Activated CD4-positive, alpha-beta memory T cell treated with anti-CD3 and anti-CD28 coated beads for 36 hours (primary cell): ENCODE data around the gene GLYR1. TPM values are rescaled to one million over a fixed set of nuclear protein-coding genes. Genes with fewer than 3 reads are reported as not detected.
A peak's percentile ranks its signal among the peaks of the same experiment; 100 is the strongest.

Source experiments
- CTCF ChIA-PET: fragments of 350-600 bp; sonication (Branson Sonifier 250); formaldehyde crosslinking; loops from one replicate; lab custom pipeline; 2021; ENCODE audit warnings: antibody characterized with exemption, inconsistent platforms; lab: Charles Lee
- POLR2A ChIA-PET: fragments of 350-600 bp; sonication (Branson Sonifier 250); formaldehyde crosslinking; loops from one replicate; lab custom pipeline; 2021; ENCODE audit warnings: antibody characterized with exemption; lab: Charles Lee
- DNase-seq: peaks from one replicate; pipeline ENCODE4 v3.0.0-alpha.2; 2020
- H3K27ac Mint-ChIP-seq: one replicate; pipeline ENCODE4 v1.8.0; 2021; ENCODE audit warnings: mixed read lengths
- H3K27me3 Mint-ChIP-seq: one replicate; pipeline ENCODE4 v1.8.0; 2021; ENCODE audit warnings: mixed read lengths
- H3K36me3 Mint-ChIP-seq: one replicate; pipeline ENCODE4 v1.8.0; 2021; ENCODE audit warnings: mixed read lengths
- H3K4me1 Mint-ChIP-seq: one replicate; pipeline ENCODE4 v1.8.0; 2021; ENCODE audit warnings: low read depth, mixed read lengths
- H3K4me3 Mint-ChIP-seq: one replicate; pipeline ENCODE4 v1.8.0; 2021; ENCODE audit warnings: mild to moderate bottlenecking, mixed read lengths
- H3K9me3 Mint-ChIP-seq: one replicate; pipeline ENCODE4 v1.8.0; 2021; ENCODE audit warnings: mixed read lengths
- intact Hi-C: fragments of 100-400 bp; cut with micrococcal nuclease; formaldehyde crosslinking; loops from one replicate; pipeline ENCODE4 v1.15.1; 2023
- total RNA-seq, 2 experiments: library from RNA; stranded (reverse); gene quantifications; one replicate each; pipeline ENCODE4 v1.2.3, GENCODE V29; 2021

The GLYR1 gene
- total RNA-seq, 2 experiments from 2014 or later = 71.6 to 73.3 TPM

DNA sequence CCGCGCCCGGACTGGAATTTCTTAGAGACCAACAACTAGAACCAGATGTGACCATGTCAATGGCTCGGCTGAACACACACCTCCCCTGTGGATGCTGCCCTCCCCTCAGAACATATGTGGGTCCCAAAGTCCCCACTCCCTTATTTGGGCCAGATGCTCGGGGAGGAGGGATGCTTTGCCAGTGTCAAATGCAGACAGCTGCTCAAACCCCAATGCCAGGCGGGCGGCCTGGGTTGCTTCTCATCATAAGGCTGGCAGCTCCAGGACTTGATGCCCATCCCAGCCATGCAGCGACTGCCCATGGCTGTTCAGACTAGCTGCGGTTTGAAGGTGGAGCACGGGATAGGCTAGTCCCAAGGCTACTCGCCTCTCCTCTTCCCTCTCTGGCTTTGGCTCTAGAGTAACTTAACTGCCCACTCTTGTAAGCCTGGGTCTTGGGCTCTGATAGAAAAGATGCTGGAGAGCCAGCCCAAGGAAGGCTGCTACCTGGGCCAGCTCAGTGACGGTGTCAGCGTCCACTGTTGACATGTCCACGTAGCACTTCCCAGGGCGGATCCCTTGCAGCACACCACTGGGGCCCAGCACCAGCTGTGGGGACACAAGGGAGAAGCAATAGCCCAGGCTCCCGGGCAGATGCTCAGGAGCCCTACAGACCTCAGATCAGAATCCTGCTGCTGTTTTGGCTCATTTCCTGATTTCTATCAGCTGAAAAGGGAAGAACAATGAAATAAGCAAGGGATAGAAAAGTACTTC is 33.7 kb downstream of the GLYR1 start:
- ChIA-PET CTCF (no interaction called here), POLR2A (no interaction called here)
- intact Hi-C loops = no loop called here
- Mint-ChIP-seq H3K27me3 (no peaks in the 10 kb centered on the region), H3K4me1 (no peaks in the 10 kb centered on the region), H3K36me3 (peaks cover 47% of the 10 kb centered on the region), H3K9me3 (no peaks in the 10 kb centered on the region), H3K4me3 (no peak overlapping the region), H3K27ac (no peak overlapping the region)
- DNase-seq = no peak

GRCh38 chr16:4811773-4812172 is 35.3 kb downstream of the GLYR1 start:
- ChIA-PET CTCF (interaction anchor here (0.9 to 1.0 kb wide), 2 partner anchors 9 to 116 kb away, joined by 3 to 4 read pairs; partner anchors contain the start of gene ROGDI), POLR2A (no interaction called here)
- intact Hi-C loops = no loop called here
- Mint-ChIP-seq H3K27me3 (no peaks in the 10 kb centered on the region), H3K4me3 (no peak overlapping the region), H3K36me3 (peaks cover 46% of the 10 kb centered on the region), H3K9me3 (no peaks in the 10 kb centered on the region), H3K27ac (no peak overlapping the region), H3K4me1 (no peaks in the 10 kb centered on the region)
- no peak for DNase-seq

DNA sequence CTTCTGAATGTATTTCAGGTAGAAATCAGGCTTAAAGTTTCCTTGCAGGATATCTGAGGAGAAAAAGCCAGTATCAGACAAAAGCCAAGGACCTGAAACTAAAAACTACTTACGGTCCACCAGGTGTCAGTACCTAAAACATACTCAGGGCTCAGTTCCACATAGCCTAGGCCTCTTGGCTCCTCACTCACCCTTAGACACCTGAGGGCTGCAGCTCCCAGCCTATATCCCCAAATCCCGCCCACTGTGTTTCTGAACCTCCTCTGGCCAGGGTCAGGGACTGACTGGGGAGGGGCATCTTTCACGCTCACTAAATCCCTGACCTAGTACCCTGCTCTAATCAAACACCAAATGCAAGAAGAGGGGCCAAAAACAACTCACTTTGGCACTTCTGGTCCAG is 35.8 kb downstream of the GLYR1 start:
- no peak for DNase-seq
- Mint-ChIP-seq H3K36me3 (peaks cover 46% of the 10 kb centered on the region), H3K4me3 (no peak overlapping the region), H3K4me1 (no peaks in the 10 kb centered on the region), H3K27me3 (no peaks in the 10 kb centered on the region), H3K9me3 (no peaks in the 10 kb centered on the region), H3K27ac (no peak overlapping the region)
- intact Hi-C loops = no loop called here
- ChIA-PET POLR2A (no interaction called here), CTCF (interaction anchor here (1.0 kb wide), 1 partner anchor 8 kb away, joined by 4 read pairs; the partner anchor contains the start of gene ROGDI)

GRCh38 chr16:4806280-4806679 is 40.8 kb downstream of the GLYR1 start:
- H3K4me1 Mint-ChIP-seq = peaks cover 9% of the 10 kb centered on the region
- CTCF ChIA-PET = no interaction called here
- H3K27me3 Mint-ChIP-seq = no peaks in the 10 kb centered on the region
- intact Hi-C loops = no loop called here
- H3K27ac Mint-ChIP-seq = no peak overlapping the region
- POLR2A ChIA-PET = interaction anchor here (0.6 kb wide), 2 partner anchors 40 to 345 kb away, joined by 3 read pairs; no protein-coding TSS in a partner anchor
- H3K36me3 Mint-ChIP-seq = peaks cover 19% of the 10 kb centered on the region
- H3K9me3 Mint-ChIP-seq = no peaks in the 10 kb centered on the region
- no peak overlapping the region for H3K4me3 Mint-ChIP-seq
- DNase-seq = no peak

DNA sequence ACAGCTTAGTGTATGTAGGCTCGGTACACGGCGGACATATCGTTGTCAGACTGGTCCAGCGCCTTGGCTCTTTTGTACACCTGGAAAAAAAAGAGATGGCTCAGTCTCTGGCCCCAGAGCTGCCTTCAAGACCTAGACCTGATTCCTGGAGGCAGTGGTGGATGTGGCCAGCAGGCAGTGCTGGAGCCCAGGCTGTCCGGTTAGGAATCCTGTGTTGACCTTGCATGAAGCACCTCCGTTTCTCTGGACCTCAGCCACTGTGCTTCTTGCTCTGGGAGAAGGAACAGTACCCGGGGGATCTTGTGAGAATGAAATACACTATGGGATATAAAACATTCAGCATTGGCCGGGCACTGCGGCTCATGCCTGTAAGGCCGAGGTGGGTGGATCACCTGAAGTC is 41.9 kb downstream of the GLYR1 start:
- ChIA-PET POLR2A (no interaction called here), CTCF (no interaction called here)
- Mint-ChIP-seq H3K9me3 (no peaks in the 10 kb centered on the region), H3K27me3 (no peaks in the 10 kb centered on the region), H3K27ac (no peak overlapping the region), H3K36me3 (peaks cover 16% of the 10 kb centered on the region), H3K4me3 (no peak overlapping the region), H3K4me1 (peaks cover 9% of the 10 kb centered on the region)
- no peak for DNase-seq
- intact Hi-C loops = no loop called here

DNA sequence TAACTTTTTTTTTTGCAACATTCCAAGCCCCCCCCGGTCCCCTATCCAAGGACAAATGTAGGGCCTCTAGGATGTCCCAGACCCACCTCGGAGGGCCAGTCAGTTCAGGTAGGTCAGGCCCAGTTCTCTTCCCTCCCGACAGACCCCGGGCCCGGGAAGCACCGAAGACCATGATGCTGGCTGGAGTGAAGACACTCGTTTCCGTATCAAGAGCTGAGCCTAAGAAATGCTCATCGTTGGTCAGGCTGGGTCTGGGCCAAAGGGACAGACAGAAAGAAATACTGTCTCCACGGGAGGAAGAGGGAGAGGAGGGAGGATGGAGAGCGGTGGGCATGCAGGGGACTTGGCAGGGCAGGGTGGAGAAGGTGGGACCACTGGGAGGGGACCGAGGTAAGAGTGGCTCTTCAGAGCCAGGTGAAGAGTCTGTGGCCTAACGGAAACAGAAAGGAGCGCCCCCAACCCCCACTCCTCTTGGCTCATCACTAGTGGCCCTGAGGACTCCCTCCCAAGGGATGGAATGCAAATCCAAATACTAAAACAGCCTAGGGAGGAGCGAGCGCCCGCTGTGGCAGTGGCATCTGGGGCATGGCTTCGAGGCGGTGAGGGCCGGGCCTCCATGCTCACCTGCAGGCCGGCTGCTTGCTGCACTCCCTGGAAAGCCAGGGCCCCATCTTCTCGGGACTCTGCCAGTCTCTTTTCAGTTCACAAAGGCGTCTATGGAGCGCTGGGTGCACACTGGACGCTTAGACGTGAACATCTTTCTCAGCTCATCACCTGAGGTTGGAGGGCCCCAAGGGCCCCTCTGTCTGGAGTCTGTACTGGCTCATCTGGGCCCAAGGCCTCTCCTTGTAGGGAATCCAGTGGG is 43.0 kb downstream of the GLYR1 start:
- DNase-seq = no peak
- Mint-ChIP-seq H3K9me3 (no peaks in the 10 kb centered on the region), H3K4me3 (no peak overlapping the region), H3K27me3 (no peaks in the 10 kb centered on the region), H3K36me3 (peaks cover 16% of the 10 kb centered on the region), H3K4me1 (peaks cover 9% of the 10 kb centered on the region), H3K27ac (no peak overlapping the region)
- ChIA-PET CTCF (interaction anchor here (0.6 kb wide), 1 partner anchor 149 kb away, joined by 5 read pairs; no protein-coding TSS in a partner anchor), POLR2A (interaction anchor here (1.5 kb wide), 2 partner anchors 35 to 70 kb away, joined by 3 to 5 read pairs; partner anchors contain the start of genes ANKS3 and DNAAF8)
- intact Hi-C loops = loop anchor here (1.0 to 2.0 kb wide), 2 partner anchors 69 to 154 kb away; partner anchors contain the start of genes ANKS3, DNAAF8 and SEC14L5

- H3K27me3 Mint-ChIP-seq = no peaks in the 10 kb centered on the region
- peaks cover 9% of the 10 kb centered on the region for H3K4me1 Mint-ChIP-seq
- peak overlapping the region; percentile 74 for H3K4me3 Mint-ChIP-seq
- intact Hi-C loops = loop anchor here (1.0 to 2.0 kb wide), 2 partner anchors 69 to 155 kb away; partner anchors contain the start of genes ANKS3, DNAAF8 and SEC14L5
- peaks cover 12% of the 10 kb centered on the region for H3K36me3 Mint-ChIP-seq
- ChIA-PET CTCF (interaction anchor here (0.6 to 1.9 kb wide), 4 partner anchors 8 to 295 kb away, joined by 3 to 4 read pairs (median 4); partner anchors contain the start of genes ANKS3 and DNAAF8), POLR2A (interaction anchor here (1.5 kb wide), 2 partner anchors 35 to 69 kb away, joined by 3 to 5 read pairs; partner anchors contain the start of genes ANKS3 and DNAAF8)
- no peak overlapping the region for H3K27ac Mint-ChIP-seq
- no peak for DNase-seq
- no peaks in the 10 kb centered on the region for H3K9me3 Mint-ChIP-seq
These were observed 43.7 kb downstream of the GLYR1 start for GRCh38 chr16:4803401-4803844.

DNA sequence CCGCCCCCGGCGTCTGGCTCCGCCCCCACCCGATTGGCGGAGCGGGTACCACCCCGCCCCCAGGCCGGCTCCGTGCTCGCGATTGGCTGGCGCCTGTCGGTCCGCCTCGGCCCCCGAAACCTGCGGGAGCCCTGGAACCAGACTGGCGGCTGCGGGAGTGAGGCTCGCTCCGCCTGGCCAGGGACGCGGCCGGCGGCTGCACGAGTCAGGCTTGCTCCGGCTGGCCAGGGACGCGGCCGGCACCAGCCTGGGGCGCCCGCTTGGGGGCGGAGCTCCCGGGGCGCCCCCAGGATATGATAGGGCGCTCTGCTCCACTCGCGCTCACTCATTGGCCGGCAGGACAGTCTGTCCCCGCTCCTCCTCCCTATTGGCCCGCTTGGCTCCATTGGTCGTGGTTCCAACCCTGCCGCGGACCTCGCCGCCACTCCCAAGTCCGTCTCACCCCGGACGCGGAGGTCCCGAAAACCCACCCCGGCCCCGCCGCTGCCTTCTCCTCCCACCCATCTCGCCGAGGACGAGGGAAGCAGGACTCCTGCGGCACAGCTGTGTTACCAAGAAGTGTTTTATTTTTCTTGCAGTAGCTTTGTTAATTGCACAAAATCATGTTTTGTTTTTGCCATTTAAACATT is 44.3 kb downstream of the GLYR1 start:
- DNase-seq = peak; percentile 90
- intact Hi-C loops = loop anchor here (1.0 to 2.0 kb wide), 5 partner anchors 34 to 156 kb away; partner anchors contain the start of genes ANKS3, DNAAF8, GLYR1 and NUDT16L1
- ChIA-PET CTCF (interaction anchor here (0.6 to 1.9 kb wide), 5 partner anchors 9 to 296 kb away, joined by 3 to 4 read pairs (median 3); partner anchors contain the start of genes ANKS3 and DNAAF8), POLR2A (interaction anchor here (1.5 kb wide), 2 partner anchors 34 to 68 kb away, joined by 3 to 5 read pairs; partner anchors contain the start of genes ANKS3 and DNAAF8)
- Mint-ChIP-seq H3K4me1 (peaks cover 9% of the 10 kb centered on the region), H3K9me3 (no peaks in the 10 kb centered on the region), H3K27ac (no peak overlapping the region), H3K36me3 (peaks cover 12% of the 10 kb centered on the region), H3K4me3 (peak overlapping the region; percentile 75), H3K27me3 (no peaks in the 10 kb centered on the region)

DNA sequence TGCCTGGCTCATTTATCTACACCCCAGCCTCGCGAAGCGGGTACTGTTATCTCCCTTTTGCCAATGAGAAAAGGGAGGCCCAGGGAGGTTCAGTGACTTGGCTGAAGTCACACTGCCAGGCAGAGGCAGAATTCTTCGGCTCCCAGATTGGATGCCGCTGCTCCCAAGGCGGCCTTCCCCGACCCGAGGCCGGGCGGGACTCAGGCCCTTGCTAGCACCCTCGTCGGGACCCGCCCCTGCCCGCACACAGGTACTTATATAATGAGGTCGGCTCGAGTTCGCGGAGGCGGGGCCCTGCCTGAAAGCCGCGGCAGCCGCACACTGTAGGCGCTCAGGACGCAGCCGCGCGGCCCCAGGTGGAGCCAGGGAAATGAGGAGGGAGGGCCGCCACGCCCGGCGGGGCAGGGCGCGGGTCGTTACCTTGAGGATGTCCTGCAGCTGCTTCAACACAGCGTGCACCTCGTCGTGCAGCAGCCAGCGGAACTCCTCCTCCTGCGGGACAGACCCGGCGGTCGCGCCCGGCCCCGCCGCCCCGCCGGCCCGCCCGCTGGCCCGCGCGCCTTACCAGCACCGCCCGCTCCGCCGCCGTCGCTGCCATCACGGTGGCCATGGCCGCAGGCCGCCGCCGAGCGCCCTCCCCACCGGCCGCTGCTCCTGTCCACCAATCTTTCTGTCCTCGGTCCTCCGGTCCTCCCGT is 45.0 kb downstream of the GLYR1 start, which contains the start of gene ROGDI:
ROGDI (minus strand) TSS at position 672 of the 697 bp plus-strand sequence; CDS start at position 610, 62 bp downstream.
- Mint-ChIP-seq H3K36me3 (peaks cover 6% of the 10 kb centered on the region), H3K27ac (peak within 1 kb of the TSS; percentile 38), H3K4me3 (peak within 1 kb of the TSS; percentile 75), H3K4me1 (peaks cover 9% of the 10 kb centered on the region), H3K9me3 (no peaks in the 10 kb centered on the region), H3K27me3 (no peaks in the 10 kb centered on the region)
- POLR2A ChIA-PET = interaction anchor here (1.5 kb wide), 2 partner anchors 33 to 68 kb away, joined by 3 to 5 read pairs; partner anchors contain the start of genes ANKS3 and DNAAF8
- peak; percentile 83 for DNase-seq
- intact Hi-C loops = loop anchor here (1.0 to 2.0 kb wide), 4 partner anchors 34 to 109 kb away; partner anchors contain the start of genes ANKS3, DNAAF8, GLYR1 and NUDT16L1
- CTCF ChIA-PET = interaction anchor here (0.6 to 1.9 kb wide), 4 partner anchors 10 to 68 kb away, joined by 3 to 4 read pairs (median 4); partner anchors contain the start of genes ANKS3 and DNAAF8

DNA sequence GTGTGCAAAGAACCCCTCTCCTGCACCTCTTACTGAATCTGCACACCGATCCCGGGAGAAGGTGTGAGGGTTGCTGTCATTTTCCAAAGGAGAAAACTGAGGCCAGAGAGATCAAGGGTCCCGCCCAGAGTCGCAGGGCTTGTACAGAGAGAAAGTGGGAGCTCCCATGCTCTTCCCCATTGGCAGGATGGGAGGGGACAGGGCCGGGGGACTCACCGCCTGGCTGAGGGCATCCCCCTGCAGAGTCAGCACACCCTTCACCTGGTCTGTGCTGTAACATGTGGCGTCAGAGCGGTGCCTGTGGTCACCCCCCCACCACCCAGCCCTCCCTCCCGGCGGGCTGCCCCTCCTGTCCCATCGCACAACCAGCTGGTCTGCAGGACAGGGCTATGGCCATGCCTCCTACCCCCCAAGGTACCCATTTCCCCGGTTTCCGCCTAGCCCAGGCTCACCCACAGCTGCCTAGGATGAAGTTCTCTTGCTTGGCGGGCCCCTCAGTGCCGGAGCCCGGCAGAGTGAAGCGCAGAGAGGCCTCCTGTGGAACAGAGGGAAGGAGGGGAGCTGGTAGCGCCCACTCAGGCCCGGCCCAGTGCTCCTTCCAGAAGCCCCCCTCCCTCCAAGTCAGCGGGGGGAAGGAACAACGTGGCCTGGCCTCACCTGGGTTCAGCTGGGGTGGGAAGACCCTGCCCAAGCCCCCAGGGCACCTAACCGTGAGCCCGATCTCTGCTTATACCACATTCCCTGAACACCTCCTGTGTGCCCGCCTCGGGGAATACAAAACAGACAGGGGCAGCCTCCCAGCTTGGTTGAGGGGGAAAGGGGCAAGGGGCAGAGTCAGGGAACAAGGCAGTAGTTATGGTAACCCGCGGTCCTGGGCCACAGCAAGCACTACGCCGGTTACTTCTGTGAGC is 45.8 kb downstream of the GLYR1 start:
- Mint-ChIP-seq H3K27me3 (no peaks in the 10 kb centered on the region), H3K27ac (no peak overlapping the region), H3K4me3 (peak overlapping the region; percentile 75), H3K4me1 (peaks cover 9% of the 10 kb centered on the region), H3K36me3 (peaks cover 6% of the 10 kb centered on the region), H3K9me3 (no peaks in the 10 kb centered on the region)
- POLR2A ChIA-PET = no interaction called here
- intact Hi-C loops = no loop called here
- CTCF ChIA-PET = interaction anchor here (0.6 to 1.9 kb wide), 2 partner anchors 12 to 67 kb away, joined by 3 to 4 read pairs; partner anchors contain the start of genes ANKS3 and DNAAF8
- DNase-seq = no peak
